GM19351 (cell line): ENCODE data around the gene PLAAT4.

Source experiments
- ATAC-seq: cut with Tn5 transposase; IDR thresholded peaks from one replicate; pipeline ENCODE4 v1.9.1; 2021; ENCODE audit warnings: mild to moderate bottlenecking, moderate library complexity; ENCODE audit not compliant: unreplicated experiment

PLAAT4 gene

GRCh38 chr11:63536669-63537292 lies at the start of gene PLAAT4:
Gene PLAAT4 (plus strand): TSS chr11:63536808. CDS start chr11:63536869, 61 bp downstream.
- ATAC-seq, result peak; percentile 38

GRCh38 chr11:63488789-63489188 lies 47.8 kb upstream of the PLAAT4 start:
- ATAC-seq, result no peak

DNA sequence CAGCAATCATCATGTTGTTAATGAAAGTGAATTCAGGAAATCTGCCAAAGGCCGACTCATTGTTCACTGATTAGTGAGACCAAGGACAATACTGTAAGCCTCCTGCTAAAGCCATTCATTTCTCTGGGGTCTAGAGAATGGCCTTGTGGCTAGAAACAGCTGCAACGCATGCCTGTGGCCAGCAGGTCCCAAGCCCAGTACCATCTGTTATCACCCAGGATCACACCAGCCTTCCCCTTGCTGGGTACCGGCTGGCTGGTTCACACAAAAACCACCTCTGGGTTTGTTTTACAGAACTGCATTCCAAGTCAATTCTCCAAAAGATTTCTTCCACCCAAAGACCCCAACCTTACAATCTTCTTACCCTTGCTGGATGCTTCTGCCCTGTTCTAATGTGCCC lies 46.7 kb upstream of the PLAAT4 start:
- ATAC-seq, result no peak

DNA sequence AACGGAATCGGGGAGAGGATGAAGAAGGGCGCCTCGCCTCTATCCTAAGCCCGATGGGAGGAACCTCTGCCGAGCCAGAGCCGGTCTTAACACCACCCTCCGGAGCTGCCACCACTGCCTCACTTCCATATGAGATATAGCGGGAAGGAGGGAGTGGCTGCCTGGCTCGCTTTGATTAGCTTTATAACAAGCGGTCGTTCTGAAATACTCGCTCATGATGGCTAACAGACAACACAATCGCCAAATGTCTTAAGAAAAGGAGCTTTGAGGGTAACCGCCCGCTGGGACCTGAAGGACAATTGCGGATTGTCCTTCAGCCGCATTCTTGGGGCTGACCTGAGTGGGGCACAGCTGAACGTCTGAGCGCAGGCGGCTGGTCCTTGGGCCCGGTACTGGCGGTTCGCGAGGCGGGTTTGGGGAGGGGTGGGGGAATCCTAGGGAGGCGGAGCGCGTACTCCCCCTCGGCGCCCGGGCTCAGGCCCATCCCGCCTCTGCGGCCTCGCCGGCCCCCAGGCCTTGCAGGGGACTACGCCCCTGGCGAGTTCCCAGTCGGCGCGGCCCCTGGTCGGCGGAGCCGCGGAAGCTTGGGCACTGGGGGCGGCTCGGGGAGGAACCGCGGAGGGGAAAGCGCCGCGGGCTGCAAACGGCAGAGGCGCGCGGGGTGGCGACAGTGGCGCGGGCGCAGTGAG lies 45.9 kb upstream of the PLAAT4 start, which contains the start of gene PLAAT5:
Gene PLAAT5 (minus strand): TSS at position 617 of the 689 bp plus-strand sequence. CDS start 133 bp downstream, at position 484.
- no peak for ATAC-seq

DNA sequence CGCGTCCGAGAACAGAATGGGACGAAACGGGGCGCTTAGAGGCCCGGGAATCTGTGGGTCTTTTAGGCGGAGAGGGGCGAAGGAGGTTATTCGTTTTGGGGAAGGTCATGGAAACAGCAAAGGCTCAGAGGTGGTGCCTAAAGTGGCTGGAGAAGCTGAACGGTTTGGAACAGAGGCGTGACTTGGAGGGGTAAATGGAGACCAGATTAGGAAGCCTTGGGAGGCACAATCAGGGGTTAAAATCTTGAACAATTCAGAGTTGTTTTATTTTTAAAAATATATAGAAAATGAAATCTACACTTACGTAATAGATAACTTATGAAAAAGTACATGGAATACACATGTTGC lies 45.4 kb upstream of the PLAAT4 start:
- no peak for ATAC-seq

- ATAC-seq, result no peak
These were observed 44.8 kb upstream of the PLAAT4 start for GRCh38 chr11:63491636-63492372.

DNA sequence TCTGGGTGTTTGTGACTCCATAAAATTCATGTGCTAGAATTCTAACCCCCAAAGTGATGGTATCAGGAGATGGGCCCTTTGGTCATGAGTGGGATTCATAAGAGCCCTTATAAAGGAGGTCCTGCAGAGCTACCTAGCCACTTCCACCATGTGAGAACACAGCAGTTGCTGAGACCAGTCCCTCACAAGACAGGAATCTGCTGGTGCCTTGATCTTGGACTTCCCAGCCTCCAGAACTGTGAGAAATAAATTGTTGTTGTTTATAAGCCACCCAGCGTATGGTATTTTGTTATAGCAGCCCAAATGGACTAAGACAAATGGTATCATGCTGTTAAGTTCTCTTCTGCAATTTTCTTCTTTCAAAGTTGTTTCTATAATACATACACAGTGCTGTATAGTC lies 44.2 kb upstream of the PLAAT4 start:
- no peak for ATAC-seq

DNA sequence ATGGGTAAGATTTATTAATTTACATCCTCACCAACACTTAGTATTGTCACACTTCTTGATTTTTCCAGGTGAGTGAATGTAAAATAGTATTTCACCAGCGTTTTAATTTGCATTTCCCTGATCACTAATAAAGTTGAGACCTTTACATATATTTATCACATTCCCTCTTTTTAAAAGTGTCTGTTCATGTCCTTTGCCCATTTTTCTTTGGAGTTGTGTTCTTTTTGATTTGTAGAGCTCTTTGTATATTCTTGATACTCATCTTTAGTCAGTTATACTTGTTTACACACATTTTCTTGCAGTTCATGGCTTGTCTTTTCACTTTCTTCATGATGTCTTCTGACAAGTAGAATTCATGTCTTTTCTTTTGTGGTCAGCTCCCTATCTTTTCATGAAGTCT lies 43.5 kb upstream of the PLAAT4 start:
- no peak for ATAC-seq

GRCh38 chr11:63494975-63495374 lies 41.6 kb upstream of the PLAAT4 start:
- no peak for ATAC-seq

GRCh38 chr11:63499874-63500273 lies 36.7 kb upstream of the PLAAT4 start:
- ATAC-seq, result no peak

DNA sequence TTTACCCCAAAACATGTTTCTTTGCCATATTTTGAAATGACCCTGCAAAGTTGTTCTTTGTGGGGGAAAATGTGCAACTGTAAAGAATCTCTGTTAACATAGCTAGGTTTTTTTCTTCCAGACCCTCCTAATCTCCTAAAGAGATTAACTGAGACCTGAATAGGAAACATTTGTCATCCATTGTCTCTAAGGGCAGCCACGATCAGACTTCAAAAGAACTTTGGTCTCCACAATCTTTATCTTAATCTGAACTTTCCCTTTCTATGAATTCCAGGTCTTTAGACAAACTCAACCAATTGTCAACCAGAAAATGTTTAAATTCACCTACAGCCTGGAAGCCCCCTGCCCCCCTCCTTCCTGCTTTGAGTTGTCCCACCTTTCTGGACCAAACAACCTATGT lies 35.4 kb upstream of the PLAAT4 start:
- ATAC-seq, result no peak

- no peak for ATAC-seq
These were observed 34.3 kb upstream of the PLAAT4 start for GRCh38 chr11:63502252-63502820.

DNA sequence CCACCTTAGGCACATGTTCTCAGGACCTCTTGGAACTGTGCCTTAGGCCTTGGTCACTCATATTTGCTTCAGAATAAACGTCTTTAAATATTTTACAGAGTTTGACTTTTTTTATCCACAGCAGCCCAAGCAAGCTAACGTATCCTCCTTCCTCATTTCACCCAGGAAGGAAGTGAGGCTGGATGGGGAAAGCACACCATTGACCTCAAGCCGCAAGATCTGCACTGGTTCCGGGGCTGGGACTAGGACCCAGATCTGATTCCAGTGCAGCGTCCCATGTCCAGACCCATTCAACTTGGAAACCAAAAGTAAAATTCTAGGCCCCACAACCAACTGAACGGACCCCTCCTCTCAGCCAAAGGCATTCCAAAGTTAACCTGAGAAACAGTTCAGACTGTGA lies 33.1 kb upstream of the PLAAT4 start:
- ATAC-seq, result no peak

- ATAC-seq, result no peak
These were observed 32.6 kb upstream of the PLAAT4 start for GRCh38 chr11:63504054-63504453.

- ATAC-seq, result no peak
These were observed 31.5 kb upstream of the PLAAT4 start for GRCh38 chr11:63504933-63505586.

DNA sequence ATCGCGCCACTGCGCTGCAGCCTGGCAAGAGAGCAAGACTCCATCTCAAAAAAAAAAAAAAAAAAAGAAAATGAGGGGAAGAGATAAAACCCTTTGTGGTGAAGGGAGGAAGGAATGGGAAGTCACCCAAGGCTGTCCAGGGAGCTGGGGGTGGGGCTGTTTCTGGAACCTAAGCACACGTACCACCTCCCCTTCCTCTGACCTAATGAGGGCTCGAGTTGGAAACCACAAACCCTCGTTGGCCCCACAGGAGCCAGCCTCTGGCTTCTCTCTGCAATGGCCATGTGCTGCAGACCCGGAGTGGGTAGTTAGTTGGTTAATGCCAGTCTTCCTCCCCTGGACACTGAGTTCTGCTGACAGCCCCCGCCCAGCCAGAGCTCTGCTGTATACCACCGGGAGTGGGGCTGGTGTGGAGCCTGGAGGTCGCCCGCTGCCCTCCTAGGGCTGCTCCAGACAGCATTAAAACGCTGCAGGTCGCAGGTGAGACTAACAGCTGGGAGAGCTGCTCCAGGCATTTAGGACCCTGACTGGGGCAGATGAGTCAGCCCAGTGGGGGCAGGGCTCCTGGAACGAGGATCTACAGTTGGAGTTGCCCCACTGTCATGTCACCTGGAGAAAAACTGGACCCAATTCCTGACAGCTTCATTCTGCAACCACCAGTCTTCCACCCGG lies 30.6 kb upstream of the PLAAT4 start, which contains the start of gene LGALS12:
Gene LGALS12 (plus strand): TSS at position 228 of the 672 bp plus-strand sequence. CDS start 375 bp downstream, at position 603.
- ATAC-seq, result no peak

DNA sequence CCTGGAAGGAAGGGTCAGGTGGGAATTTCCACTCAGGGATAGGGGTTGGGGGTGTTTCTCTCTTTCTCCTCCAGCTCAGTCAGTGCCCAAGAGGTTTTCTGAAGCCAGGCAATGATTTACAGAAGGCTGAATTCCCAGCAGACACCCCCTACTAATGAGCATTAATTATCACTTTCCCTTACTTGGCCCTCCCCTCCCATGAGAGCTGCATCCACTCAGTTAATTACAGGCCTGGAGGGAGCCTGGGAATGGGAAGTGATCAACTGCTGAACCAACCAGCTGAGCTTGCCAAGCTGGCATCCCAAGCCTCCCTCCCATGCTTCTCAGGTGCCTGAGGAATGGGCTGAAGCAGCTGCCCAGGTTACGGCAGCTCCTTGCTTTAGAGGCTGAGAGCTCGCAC lies 29.7 kb upstream of the PLAAT4 start:
- no peak for ATAC-seq

DNA sequence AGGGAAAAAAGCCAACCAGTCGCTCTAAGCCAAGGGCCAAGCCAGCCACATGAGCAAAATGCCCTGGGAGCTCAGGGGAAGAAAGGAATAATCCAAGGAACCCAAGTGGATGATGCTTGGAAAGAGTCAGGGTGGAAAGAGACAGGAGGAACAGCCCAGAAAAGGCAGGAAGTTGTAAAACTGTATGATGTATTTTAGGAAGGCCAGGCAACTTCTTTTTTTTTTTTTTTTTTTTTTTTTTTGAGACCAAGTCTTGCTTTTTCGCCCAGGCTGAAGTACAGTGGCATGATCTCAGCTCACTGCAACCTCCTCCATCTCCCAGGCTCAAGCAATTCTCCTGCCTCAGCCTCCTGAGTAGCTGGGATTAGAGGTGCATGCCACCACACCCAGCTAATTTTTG lies 29.1 kb upstream of the PLAAT4 start:
- ATAC-seq, result no peak

DNA sequence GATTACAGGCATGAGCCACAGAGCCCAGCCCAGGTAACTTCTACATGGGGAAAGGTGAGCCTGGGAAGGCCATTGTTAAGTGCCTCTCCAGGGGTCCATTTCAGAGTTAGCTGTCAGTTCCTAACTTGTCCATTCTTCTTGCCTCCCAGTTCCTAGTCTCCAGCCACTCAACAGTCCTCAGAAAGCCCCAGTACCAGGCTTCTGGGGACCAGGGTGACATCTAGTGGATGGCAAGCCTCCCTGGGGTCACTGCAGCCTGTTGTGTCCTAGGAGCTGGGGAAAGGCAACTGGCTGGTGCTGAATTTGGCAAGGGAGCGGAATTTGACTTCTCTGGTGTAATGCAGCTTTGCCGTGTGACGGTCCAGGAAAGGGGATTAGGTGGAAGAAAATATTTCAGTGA lies 28.6 kb upstream of the PLAAT4 start:
- ATAC-seq, result no peak

DNA sequence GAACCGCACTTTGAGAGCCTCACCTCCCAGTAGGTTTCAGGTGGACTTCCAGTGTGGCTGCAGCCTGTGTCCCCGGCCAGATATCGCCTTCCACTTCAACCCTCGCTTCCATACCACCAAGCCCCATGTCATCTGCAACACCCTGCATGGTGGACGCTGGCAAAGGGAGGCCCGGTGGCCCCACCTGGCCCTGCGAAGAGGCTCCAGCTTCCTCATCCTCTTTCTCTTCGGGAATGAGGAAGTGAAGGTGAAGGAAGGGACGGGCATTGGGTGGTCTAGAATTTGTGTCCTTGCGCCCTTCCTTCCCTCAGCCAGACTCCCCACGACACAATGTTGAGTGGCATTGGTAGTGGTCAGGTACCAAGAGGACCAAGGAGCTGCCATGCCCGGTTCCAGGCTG lies 27.9 kb upstream of the PLAAT4 start:
- no peak for ATAC-seq
